Astrocyte (in vitro differentiated cells and primary cell): Measurements from ENCODE around the gene ADAP1. TPM values are rescaled to one million over a fixed set of nuclear protein-coding genes. Genes with fewer than 3 reads are reported as not detected.
A peak's percentile ranks its signal among the peaks of the same experiment; 100 is the strongest.

Experiments used
- DNase-seq: peaks from one replicate; pipeline ENCODE4 v3.0.0-alpha.2; 2010; ENCODE audit warnings: low read depth
- FAIRE-seq: peaks from 2 replicates; lab custom pipeline; 2011; peaks lifted over from hg19 to GRCh38; lab: Jason Lieb, UNC
- H2AFZ ChIP-seq: 2 replicates; pipeline ENCODE4 v1.6.0; 2012; ENCODE audit warnings: low read depth, low read length, inconsistent platforms
- H3K27ac ChIP-seq: 2 replicates; pipeline ENCODE4 v1.5.1; 2011; ENCODE audit warnings: low read depth, low read length, inconsistent platforms
- H3K27me3 ChIP-seq: 2 replicates; pipeline ENCODE4 v1.6.0; 2011; ENCODE audit warnings: low read length, inconsistent platforms; ENCODE audit not compliant: insufficient read depth
- H3K36me3 ChIP-seq: 2 replicates; pipeline ENCODE4 v1.5.1; 2011; ENCODE audit warnings: low read length, inconsistent platforms; ENCODE audit not compliant: insufficient read depth
- H3K4me1 ChIP-seq: 2 replicates; pipeline ENCODE4 v1.5.1; 2011; ENCODE audit warnings: low read length, inconsistent platforms; ENCODE audit not compliant: insufficient read depth
- H3K4me2 ChIP-seq: 2 replicates; pipeline ENCODE4 v1.6.0; 2012; ENCODE audit warnings: low read length, inconsistent platforms
- H3K4me3 ChIP-seq: 2 replicates; pipeline ENCODE4 v1.5.1; 2011; ENCODE audit warnings: low read depth, mild to moderate bottlenecking, low read length, inconsistent platforms; ENCODE audit not compliant: insufficient read depth
- H3K79me2 ChIP-seq: 2 replicates; pipeline ENCODE4 v1.6.0; 2012; ENCODE audit warnings: mild to moderate bottlenecking, low read length, inconsistent platforms; ENCODE audit not compliant: insufficient read depth
- H3K9ac ChIP-seq: 2 replicates; pipeline ENCODE4 v1.6.0; 2012; ENCODE audit warnings: mild to moderate bottlenecking, low read length, inconsistent platforms
- H3K9me3 ChIP-seq: 2 replicates; pipeline ENCODE4 v1.5.1; 2012; ENCODE audit warnings: low read depth, mild to moderate bottlenecking, low read length, inconsistent platforms; ENCODE audit not compliant: insufficient read depth
- H4K20me1 ChIP-seq: 2 replicates; pipeline ENCODE4 v1.6.0; 2012; ENCODE audit warnings: low read length, inconsistent platforms; ENCODE audit not compliant: insufficient read depth
- H3K27ac Mint-ChIP-seq: one replicate; pipeline ENCODE4 v1.8.0; 2021; ENCODE audit warnings: mild to moderate bottlenecking, mixed read lengths; ENCODE audit not compliant: unreplicated experiment
- H3K27me3 Mint-ChIP-seq: one replicate; pipeline ENCODE4 v1.8.0; 2021; ENCODE audit warnings: low read depth, mixed read lengths; ENCODE audit not compliant: unreplicated experiment
- H3K36me3 Mint-ChIP-seq: one replicate; pipeline ENCODE4 v1.8.0; 2021; ENCODE audit warnings: low read depth, mixed read lengths; ENCODE audit not compliant: unreplicated experiment
- H3K4me1 Mint-ChIP-seq: one replicate; pipeline ENCODE4 v1.8.0; 2021; ENCODE audit warnings: low read depth, mixed read lengths; ENCODE audit not compliant: unreplicated experiment
- H3K4me3 Mint-ChIP-seq: one replicate; pipeline ENCODE4 v1.8.0; 2021; ENCODE audit warnings: mild to moderate bottlenecking, moderate library complexity, mixed read lengths; ENCODE audit not compliant: unreplicated experiment
- H3K9me3 Mint-ChIP-seq: one replicate; pipeline ENCODE4 v1.8.0; 2021; ENCODE audit warnings: mild to moderate bottlenecking, mixed read lengths; ENCODE audit not compliant: unreplicated experiment
- CTCF ChIP-seq: IDR thresholded peaks from 2 replicates; pipeline ENCODE4 v1.5.1; 2011; ENCODE audit warnings: low read depth, mild to moderate bottlenecking, inconsistent platforms, low read length, moderate library complexity; ENCODE audit not compliant: insufficient read depth
- EZH2 ChIP-seq: IDR thresholded peaks from 2 replicates; pipeline ENCODE4 v1.6.1; 2012; ENCODE audit warnings: mild to moderate bottlenecking, low read length, inconsistent platforms; ENCODE audit not compliant: insufficient read depth
- total RNA-seq: library from RNA; stranded (reverse); gene quantifications from 2 replicates; pipeline ENCODE4 v1.2.1, GENCODE V29; 2021

The ADAP1 gene
- total RNA-seq, 1 donor from 2014 or later: 4.8 TPM

- no peak for DNase-seq
- peak overlapping the region; percentile 10 for H2AFZ ChIP-seq
- no peak overlapping the region for H3K27ac ChIP-seq
- no peak overlapping the region for H3K4me3 Mint-ChIP-seq
- no peak overlapping the region for H3K4me3 ChIP-seq
- no peaks in the 10 kb centered on the region for H3K36me3 Mint-ChIP-seq
- no peaks in the 10 kb centered on the region for H4K20me1 ChIP-seq
- no peaks in the 10 kb centered on the region for H3K9me3 ChIP-seq
- peaks cover 4% of the 10 kb centered on the region for H3K27me3 ChIP-seq
- no peaks in the 10 kb centered on the region for H3K79me2 ChIP-seq
- peaks cover 14% of the 10 kb centered on the region for H3K27me3 Mint-ChIP-seq
- H3K4me1 ChIP-seq: peaks cover 8% of the 10 kb centered on the region
- H3K9ac ChIP-seq: peak overlapping the region; percentile 35
- peak overlapping the region; percentile 60 for H3K4me2 ChIP-seq
- H3K36me3 ChIP-seq: no peaks in the 10 kb centered on the region
- H3K27ac Mint-ChIP-seq: no peak overlapping the region
- no peaks in the 10 kb centered on the region for H3K4me1 Mint-ChIP-seq
- TF ChIP-seq EZH2 (no peak), CTCF (no peak)
- no peaks in the 10 kb centered on the region for H3K9me3 Mint-ChIP-seq
- FAIRE-seq: no peak
These were observed 50.3 kb downstream of the ADAP1 start for GRCh38 chr7:903921-904755.

GRCh38 chr7:902996-903395, 51.5 kb downstream of the ADAP1 start:
- H3K27ac Mint-ChIP-seq: no peak overlapping the region
- H3K79me2 ChIP-seq: no peaks in the 10 kb centered on the region

More at GRCh38 chr7:902996-903395, 51.5 kb downstream of the ADAP1 start:
- no peaks in the 10 kb centered on the region for H3K9me3 Mint-ChIP-seq
- H3K4me1 Mint-ChIP-seq: no peaks in the 10 kb centered on the region
- DNase-seq (no peak), FAIRE-seq (no peak)
- TF ChIP-seq EZH2 (no peak), CTCF (no peak)
- H3K27me3 Mint-ChIP-seq: peaks cover 12% of the 10 kb centered on the region
- no peaks in the 10 kb centered on the region for H3K36me3 Mint-ChIP-seq
- H3K4me3 Mint-ChIP-seq: no peak overlapping the region
- Histone ChIP-seq H3K4me1 (peaks cover 8% of the 10 kb centered on the region), H3K27me3 (peaks cover 4% of the 10 kb centered on the region), H4K20me1 (no peaks in the 10 kb centered on the region), H3K9me3 (no peaks in the 10 kb centered on the region), H3K9ac (no peak overlapping the region), H3K36me3 (no peaks in the 10 kb centered on the region), H3K4me3 (no peak overlapping the region), H2AFZ (no peak overlapping the region), H3K27ac (no peak overlapping the region), H3K4me2 (no peak overlapping the region)
